NOMO-1 treated with dmso at 0.1 percent for 144 hours (cell line): ENCODE data around the gene MCUB.

Source experiments
- DNase-seq: peaks from one replicate; lab custom pipeline; 2025; ENCODE audit not compliant: unreplicated experiment; lab: John Stamatoyannopoulos, UW

The MCUB gene

DNA sequence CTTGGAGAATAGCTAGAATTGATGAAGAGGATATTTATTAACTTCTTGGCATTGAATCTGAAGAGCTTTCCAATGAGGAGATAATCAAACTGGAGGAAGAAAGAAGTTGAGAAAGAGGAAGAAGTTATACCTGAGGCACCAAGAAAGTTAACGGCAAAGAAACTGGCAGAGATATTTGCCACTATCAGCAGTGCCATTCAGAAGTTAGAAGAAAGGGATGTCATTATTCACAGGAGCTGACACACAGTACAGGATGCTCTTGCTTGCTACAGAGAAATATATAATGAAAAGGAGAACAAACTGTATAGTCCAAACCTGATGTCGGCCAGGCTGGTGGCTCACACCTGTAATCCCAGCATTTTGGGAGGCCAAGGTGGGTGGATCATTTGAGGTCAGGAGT, 64.5 kb downstream of the MCUB start:
- no peak for DNase-seq

DNA sequence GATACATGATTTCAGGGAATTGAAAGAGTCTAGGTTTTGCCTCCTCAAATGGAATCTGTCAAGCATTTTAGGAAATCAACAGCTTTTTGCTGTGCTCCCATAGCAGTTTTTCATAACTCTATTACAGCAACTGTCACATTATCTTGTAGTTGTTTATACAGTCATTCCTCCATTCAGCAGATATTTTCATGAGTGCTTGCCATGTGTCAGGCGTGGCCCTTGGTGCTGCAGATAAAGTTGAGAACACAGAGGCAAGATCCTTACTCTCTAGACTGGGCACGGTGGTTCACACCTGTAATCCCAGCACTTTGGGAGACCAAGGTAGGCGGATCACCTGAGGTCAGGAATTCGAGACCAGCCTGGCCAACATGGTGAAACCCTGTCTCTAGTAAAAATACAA, 67.3 kb downstream of the MCUB start:
- DNase-seq: no peak

GRCh38 chr4:109629775-109630174, 69.7 kb downstream of the MCUB start:
- DNase-seq: no peak

- DNase-seq: no peak
Measured at GRCh38 chr4:109631532-109632108, 71.6 kb downstream of the MCUB start.

- DNase-seq: no peak
Measured at GRCh38 chr4:109640644-109641043, 80.6 kb downstream of the MCUB start.

- no peak for DNase-seq
Measured at GRCh38 chr4:109645874-109646710, 86.0 kb downstream of the MCUB start.

DNA sequence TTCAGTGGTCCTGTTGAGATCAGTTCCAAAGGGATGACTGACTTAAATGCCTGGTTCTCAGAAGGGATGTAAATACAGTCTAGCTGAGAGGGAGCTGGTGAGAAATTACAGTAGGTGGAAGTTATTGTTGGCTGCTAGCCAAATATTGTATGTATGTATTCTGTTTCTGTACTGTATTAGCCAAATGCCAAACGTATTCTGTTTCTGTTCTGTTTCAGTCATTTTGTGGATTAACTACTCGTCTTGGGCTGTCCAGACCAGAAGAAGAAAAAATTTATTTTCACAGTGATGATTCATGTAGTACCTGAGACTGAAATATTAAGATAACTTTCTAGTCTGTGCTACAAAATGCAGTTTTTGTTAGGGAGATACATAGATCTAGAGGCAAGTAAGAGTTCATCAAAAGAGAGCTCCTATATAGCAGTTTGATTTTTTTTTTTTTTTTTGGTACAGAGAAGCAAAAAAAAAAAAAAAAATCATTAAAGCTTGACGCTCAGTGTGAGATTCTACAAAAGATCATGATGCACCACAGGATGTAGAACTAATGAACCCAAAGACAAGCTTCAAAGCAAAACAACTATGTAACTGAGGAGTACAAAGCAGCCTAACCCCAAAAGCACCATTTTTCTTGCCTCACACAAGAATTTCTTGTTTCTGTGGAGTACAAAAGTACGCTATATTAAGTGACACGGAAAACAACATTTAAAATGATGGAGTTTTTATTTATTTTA, 88.4 kb downstream of the MCUB start:
- DNase-seq: no peak

DNA sequence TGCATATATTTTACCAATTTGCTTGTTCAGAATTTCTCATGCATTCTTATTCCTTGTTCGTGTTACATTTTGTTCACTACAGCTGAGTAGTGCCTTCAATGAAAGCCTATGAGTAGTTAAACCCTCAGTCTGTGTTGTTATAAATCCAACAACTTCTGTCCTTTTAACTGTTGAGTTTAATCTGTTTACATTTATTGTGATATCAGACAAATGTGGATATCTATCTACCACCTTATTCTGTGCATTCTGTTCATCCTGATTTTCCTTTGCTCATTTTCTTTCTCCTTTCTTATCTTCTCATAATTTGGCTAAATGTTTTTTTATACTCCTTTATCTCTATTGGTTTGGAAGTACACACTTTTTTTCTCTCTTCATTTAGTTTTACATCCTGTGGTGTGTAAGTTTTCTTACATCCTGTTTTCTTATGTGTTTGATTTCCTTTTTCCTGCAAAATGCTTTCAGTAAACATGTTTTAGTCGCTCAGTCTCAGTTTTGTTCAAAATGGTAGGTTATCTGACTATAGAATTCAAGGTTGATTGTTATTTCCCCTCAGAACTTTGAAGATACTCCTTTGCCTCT, 89.0 kb downstream of the MCUB start:
- DNase-seq: no peak

- no peak for DNase-seq
Measured at GRCh38 chr4:109649872-109650271, 89.8 kb downstream of the MCUB start.

- no peak for DNase-seq
Measured at GRCh38 chr4:109655396-109655795, 95.3 kb downstream of the MCUB start.

GRCh38 chr4:109657854-109658418, 97.9 kb downstream of the MCUB start:
- DNase-seq: no peak

DNA sequence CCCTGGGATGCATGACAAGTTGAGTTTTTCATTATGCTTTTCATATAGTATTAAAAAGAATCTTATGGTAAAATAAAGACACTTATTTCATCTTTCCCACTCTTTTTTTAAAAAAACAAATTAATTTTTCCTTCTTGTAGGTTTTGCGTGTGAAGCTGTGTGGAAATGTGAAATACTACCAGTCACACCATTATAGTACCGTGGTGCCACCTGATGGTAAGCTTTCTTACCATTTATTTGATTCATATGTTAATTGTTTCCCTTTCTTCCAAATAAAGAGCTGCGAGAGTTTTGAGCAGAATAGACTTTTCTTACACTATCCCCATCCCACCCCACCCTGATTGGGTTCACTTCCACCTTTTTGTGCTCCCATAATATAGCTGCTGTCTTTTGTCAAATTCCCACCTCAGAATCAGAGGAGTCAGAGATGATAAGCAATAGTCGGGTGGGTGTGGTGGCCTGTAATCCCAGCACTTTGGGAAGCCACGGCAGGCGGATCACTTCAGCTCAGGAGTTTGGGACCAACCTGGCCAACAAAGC, 98.9 kb downstream of the MCUB start:
- DNase-seq: no peak

GRCh38 chr4:109662116-109662515, 102.1 kb downstream of the MCUB start:
- DNase-seq: no peak

- no peak for DNase-seq
Measured at GRCh38 chr4:109662771-109663170, 102.7 kb downstream of the MCUB start.

GRCh38 chr4:109665783-109666485, 105.9 kb downstream of the MCUB start:
- DNase-seq: no peak

DNA sequence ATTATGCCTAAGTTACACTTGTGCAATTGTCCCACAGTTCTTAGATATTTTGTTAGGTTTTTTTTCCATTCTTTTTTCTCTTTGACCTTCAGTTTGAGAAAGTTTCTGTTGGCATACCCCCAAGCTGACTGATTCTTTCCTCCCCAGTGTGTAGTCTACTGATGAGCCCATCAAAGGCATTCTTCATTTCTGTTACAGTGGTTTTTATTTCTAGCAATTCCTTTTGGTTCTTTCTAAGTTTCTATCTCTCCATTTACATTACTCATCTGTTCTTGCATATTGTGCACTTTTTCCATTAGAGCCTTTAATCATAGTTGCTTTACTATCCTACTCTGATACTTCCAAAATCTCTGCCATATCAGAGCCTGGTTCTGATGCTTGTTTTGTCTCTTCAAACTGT, 111.3 kb downstream of the MCUB start:
- no peak for DNase-seq

DNA sequence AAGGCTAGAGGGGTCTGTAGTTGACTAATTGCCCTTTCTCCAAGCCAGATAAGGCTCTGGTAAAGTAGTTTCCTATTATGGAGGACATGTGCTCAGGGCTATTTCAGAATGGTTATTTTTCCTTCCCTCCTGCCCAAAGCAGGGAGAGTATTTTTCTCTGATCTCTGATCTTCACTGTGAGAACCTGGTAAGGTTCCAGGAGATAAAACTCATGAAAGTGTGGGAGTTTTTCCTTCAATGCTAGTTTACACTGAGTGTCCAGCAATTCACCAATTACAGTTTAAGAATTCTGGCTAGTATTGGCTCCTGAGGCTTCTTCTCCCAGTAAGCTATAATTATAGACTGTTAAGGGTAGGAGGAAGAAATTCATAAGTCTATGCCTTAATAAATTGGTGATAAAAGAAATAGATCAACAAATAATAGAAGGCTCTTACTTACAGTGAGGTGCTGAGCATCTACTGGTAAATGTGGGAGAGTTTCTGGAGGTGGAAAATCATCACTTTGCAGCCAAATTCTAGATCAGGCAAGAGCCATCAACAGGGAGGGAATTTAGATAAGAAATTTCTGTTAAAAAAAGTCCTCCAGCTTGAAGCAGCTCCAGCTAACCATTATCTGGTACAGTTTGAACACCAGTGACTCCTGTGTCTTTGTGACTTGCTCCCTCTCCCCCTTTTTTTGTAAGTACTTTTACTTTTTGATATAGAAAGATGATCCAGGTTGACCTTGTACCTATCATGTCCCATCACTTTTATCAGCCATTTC, 112.3 kb downstream of the MCUB start:
- DNase-seq: no peak

GRCh38 chr4:109673303-109673702, 113.3 kb downstream of the MCUB start:
- DNase-seq: no peak

DNA sequence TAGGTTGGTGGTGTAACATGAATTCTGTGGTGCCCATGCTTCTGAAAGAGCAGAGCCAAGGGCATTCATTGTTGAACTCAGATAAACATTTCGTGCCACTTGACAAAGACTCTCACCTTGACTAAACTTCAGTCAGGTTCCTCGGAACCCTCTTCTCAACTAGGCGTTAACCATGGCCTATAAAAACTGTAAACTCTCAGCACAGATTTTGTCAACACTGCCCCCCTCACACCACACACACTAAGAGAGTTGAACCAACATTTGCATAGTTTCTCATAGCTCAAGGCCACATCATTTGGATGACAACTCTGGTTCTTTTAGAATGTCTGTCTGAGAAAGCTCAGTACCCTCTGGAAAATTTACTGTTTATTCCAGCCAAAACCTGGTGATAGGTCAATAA, 115.1 kb downstream of the MCUB start:
- DNase-seq: no peak

- DNase-seq: no peak
Measured at GRCh38 chr4:109675843-109676242, 115.8 kb downstream of the MCUB start.
